Measurements from ENCODE around the gene IL12A.

IL12A gene

DNA sequence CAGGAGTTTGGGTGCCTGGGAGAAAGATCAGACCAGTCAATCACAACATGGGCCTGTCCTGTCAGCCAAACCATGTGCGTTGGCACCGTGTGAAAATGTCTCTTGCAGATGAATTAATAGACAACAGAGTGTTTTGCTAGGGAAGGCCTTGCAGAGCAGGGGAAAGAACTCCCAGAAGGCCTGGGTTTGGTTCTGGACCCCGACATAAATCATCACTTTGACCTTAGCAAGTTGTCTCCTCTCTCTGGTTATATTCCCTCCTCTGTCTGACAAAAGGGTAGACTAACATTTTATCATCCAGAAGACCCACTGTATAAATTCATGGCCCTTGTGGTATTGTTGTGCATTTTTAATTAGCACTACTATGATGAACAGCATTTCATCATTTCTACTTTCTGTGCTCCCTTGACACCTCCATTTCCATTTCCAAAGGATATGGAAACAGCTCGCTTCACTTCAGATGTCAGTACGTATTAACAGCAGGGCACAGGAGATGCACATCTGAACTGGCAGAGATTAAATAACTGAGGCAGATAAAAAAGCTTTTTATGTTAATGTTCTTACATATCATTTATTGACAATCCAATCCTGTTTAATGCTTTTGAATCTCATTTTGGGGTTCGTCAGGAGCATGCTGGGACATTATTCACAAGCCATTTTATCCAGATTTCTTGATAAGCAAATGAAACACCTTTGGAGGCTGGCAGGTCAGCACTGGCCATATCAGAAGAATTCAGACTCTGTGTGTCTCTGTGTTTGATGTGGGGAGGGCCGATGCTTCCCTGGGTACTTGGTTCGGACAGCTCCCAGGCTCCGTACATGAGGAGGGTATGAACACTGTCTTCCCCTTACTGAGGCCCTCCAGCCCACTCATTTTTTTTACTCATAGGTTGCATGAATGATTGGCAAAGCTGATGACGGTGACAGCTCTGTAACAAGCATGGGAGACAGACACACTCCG, 28.2 kb upstream of the IL12A start:
- H3K27me3 ChIP-seq (replicated peaks; ENCODE audit: control insufficient read depth, insufficient read depth, low read length, poor library complexity, severe bottlenecking): no peaks in the 10 kb centered on the region

DNA sequence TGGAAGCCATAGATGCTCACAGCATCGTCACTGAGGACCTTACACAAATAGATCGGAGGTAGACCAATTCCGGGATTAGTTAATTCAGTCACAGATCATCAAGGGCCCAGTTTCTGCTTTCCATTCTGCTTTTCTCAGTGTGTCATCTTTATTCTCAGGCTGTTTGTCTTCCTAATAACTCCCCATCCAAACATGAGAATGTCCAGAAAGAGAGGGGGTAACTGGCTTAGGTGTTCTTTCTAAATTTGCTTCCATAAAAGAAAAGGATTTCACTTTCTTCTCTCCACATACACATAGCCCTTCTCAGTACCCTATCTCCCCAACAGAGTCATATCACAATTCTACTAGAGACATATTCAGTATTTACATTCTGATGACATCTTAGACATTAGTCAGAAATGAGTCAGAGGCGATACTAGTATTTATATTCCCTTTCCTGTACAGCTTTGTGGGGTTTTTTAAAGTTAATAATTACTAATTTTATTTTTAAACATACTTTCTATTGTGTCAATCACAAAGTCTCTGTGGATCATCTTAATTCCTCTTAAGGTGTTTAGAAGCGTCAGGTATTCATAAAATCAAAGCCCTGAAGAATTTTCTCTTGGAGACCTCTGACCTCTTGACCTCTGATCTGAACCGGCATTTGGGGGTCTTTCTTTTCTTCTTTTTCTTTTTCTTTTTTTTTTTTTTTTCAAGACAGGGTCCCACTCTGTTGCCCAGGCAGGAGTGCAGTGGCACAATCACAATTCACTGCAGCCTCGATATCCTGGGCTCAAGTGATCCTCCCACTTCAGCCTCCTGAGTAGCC, 24.3 kb upstream of the IL12A start:
- Histone ChIP-seq H3K27me3 (replicated peaks; ENCODE audit: control insufficient read depth, insufficient read depth, low read length, poor library complexity, severe bottlenecking) (no peaks in the 10 kb centered on the region), H3K36me3 (ENCODE audit: control insufficient read depth, insufficient read depth, low read length) (no peaks in the 10 kb centered on the region), H3K4me3 (ENCODE audit: insufficient read depth, low read depth, low read length, poor library complexity, severe bottlenecking) (no peak overlapping the region), H3K27ac (ENCODE audit: insufficient read depth, low read length, poor library complexity, severe bottlenecking) (no peak overlapping the region), H3K4me1 (ENCODE audit: control insufficient read depth, insufficient read depth, low read length, poor library complexity, severe bottlenecking) (no peaks in the 10 kb centered on the region), H3K9me3 (ENCODE audit: control insufficient read depth, low read length) (no peaks in the 10 kb centered on the region)
- no peak for DNase-seq

More for the DNA sequence above, 28.2 kb upstream of the IL12A start:
- H3K9me3 ChIP-seq (ENCODE audit: control insufficient read depth, low read length): no peaks in the 10 kb centered on the region
- no peak overlapping the region for H3K4me3 ChIP-seq (ENCODE audit: insufficient read depth, low read depth, low read length, poor library complexity, severe bottlenecking)
- no peaks in the 10 kb centered on the region for H3K36me3 ChIP-seq (ENCODE audit: control insufficient read depth, insufficient read depth, low read length)
- no peak for DNase-seq
- H3K4me1 ChIP-seq (ENCODE audit: control insufficient read depth, insufficient read depth, low read length, poor library complexity, severe bottlenecking): no peaks in the 10 kb centered on the region
- H3K27ac ChIP-seq (ENCODE audit: insufficient read depth, low read length, poor library complexity, severe bottlenecking): no peak overlapping the region

DNA sequence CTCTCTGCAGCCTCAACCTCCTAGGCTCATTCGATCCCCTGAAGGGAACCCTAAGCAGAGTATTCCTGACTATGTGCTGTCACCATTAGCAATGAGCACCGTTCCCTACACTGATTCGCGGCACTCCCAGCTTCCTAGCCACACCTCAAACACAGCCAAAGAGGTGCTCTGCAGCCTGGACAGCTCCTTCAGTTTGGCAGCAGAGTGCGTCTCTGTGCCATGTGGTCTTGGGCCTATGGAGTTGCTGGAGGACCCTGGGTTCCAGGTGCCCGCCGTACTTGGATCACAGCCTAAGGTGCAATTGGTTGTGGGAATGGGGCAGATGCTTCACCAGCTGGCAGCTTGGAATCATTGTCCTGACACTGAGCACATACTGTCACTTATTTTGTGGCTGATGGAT, 17.3 kb upstream of the IL12A start:
- no peaks in the 10 kb centered on the region for H3K9me3 ChIP-seq (ENCODE audit: control insufficient read depth, low read length)
- H3K27me3 ChIP-seq (replicated peaks; ENCODE audit: control insufficient read depth, insufficient read depth, low read length, poor library complexity, severe bottlenecking): no peaks in the 10 kb centered on the region
- no peak overlapping the region for H3K27ac ChIP-seq (ENCODE audit: insufficient read depth, low read length, poor library complexity, severe bottlenecking)
- DNase-seq: no peak
- no peaks in the 10 kb centered on the region for H3K36me3 ChIP-seq (ENCODE audit: control insufficient read depth, insufficient read depth, low read length)
- no peaks in the 10 kb centered on the region for H3K4me1 ChIP-seq (ENCODE audit: control insufficient read depth, insufficient read depth, low read length, poor library complexity, severe bottlenecking)
- no peak overlapping the region for H3K4me3 ChIP-seq (ENCODE audit: insufficient read depth, low read depth, low read length, poor library complexity, severe bottlenecking)

DNA sequence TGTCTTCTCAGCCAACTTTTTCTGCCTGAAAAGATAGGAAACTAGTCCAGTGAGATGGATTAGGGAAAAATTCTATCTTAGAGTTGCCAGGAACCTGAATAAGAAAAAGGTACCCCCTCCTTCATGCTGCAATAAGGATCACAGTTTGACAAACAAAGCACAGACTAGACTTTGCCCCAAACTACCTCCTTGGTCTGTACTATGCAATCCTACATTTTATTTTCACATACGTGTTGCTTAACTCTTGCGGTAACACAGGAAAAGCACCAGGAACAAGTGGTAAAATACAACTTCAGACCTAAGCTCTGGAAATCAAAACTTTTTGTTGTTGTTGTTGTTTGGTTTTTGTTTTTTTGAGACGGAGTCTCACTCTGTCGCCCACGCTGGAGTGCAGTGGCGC, 11.3 kb upstream of the IL12A start:
- no peak overlapping the region for H3K27ac ChIP-seq (ENCODE audit: insufficient read depth, low read length, poor library complexity, severe bottlenecking)
- no peak for DNase-seq

DNA sequence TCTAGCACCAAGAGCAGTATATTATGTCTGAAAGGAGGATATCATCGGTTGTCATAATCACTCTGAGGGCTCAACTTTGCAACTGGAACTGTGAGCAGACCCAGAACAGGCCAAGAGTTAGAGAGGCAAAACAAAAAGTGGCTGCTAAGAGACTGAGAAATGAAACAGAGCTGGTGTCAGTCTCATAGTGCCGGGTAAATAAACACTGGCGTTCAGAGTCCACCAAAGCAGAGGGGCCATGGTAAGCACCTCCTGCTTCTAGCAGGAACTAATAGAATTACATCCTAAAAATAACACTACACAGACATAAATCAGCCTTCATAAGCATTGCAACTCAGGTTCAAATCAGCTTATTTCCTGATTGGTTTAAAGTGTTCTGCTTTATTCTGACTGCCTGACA, 10.3 kb upstream of the IL12A start:
- no peak for DNase-seq
- H3K4me1 ChIP-seq (ENCODE audit: control insufficient read depth, insufficient read depth, low read length, poor library complexity, severe bottlenecking): no peaks in the 10 kb centered on the region
- H3K36me3 ChIP-seq (ENCODE audit: control insufficient read depth, insufficient read depth, low read length): no peaks in the 10 kb centered on the region
- no peak overlapping the region for H3K4me3 ChIP-seq (ENCODE audit: insufficient read depth, low read depth, low read length, poor library complexity, severe bottlenecking)
- H3K27me3 ChIP-seq (replicated peaks; ENCODE audit: control insufficient read depth, insufficient read depth, low read length, poor library complexity, severe bottlenecking): no peaks in the 10 kb centered on the region
- H3K9me3 ChIP-seq (ENCODE audit: control insufficient read depth, low read length): no peaks in the 10 kb centered on the region
- no peak overlapping the region for H3K27ac ChIP-seq (ENCODE audit: insufficient read depth, low read length, poor library complexity, severe bottlenecking)

More for the DNA sequence above, 11.3 kb upstream of the IL12A start:
- H3K9me3 ChIP-seq (ENCODE audit: control insufficient read depth, low read length): no peaks in the 10 kb centered on the region
- H3K36me3 ChIP-seq (ENCODE audit: control insufficient read depth, insufficient read depth, low read length): no peaks in the 10 kb centered on the region
- H3K4me3 ChIP-seq (ENCODE audit: insufficient read depth, low read depth, low read length, poor library complexity, severe bottlenecking): no peak overlapping the region
- no peaks in the 10 kb centered on the region for H3K27me3 ChIP-seq (replicated peaks; ENCODE audit: control insufficient read depth, insufficient read depth, low read length, poor library complexity, severe bottlenecking)
- H3K4me1 ChIP-seq (ENCODE audit: control insufficient read depth, insufficient read depth, low read length, poor library complexity, severe bottlenecking): no peaks in the 10 kb centered on the region

DNA sequence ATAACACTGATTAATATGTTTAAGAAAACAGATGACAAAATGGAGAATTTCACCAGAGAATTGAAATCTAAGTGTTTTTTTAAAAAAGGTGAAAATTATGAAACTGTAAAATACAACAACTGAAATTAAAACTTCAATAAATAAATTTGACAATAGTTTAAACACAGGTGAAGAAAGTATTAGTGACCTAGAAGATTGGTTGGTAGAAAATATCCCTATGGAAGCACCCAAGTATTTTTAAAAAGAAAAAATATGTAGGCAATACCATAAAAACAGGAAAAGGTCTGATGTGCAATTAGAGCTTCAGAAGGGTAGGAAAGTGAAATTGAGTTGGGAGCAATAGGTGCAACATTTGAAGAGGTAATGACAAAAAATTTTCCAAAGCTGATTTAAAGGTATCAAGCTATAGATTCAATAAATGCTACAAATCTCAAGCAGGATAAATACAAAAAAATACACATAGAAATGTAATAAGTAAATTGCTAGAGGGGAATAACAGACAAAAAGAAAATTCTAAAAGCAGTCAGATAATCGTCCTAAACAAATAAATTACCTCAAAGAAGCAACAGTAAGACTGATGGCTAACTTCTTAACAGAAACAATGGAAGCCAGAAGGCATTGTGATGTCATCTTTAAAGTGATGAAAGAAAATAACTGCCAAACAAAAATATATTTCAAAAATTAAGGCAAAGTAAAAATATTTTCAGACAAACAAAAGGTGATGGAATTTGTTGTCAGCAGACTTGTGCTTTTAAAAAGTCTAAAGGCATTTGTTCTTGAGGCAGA, 9.5 kb upstream of the IL12A start:
- H3K4me1 ChIP-seq (ENCODE audit: control insufficient read depth, insufficient read depth, low read length, poor library complexity, severe bottlenecking): no peaks in the 10 kb centered on the region
- no peak for DNase-seq
- H3K9me3 ChIP-seq (ENCODE audit: control insufficient read depth, low read length): no peaks in the 10 kb centered on the region
- H3K36me3 ChIP-seq (ENCODE audit: control insufficient read depth, insufficient read depth, low read length): no peaks in the 10 kb centered on the region
- H3K4me3 ChIP-seq (ENCODE audit: insufficient read depth, low read depth, low read length, poor library complexity, severe bottlenecking): no peak overlapping the region
- no peaks in the 10 kb centered on the region for H3K27me3 ChIP-seq (replicated peaks; ENCODE audit: control insufficient read depth, insufficient read depth, low read length, poor library complexity, severe bottlenecking)
- H3K27ac ChIP-seq (ENCODE audit: insufficient read depth, low read length, poor library complexity, severe bottlenecking): no peak overlapping the region

DNA sequence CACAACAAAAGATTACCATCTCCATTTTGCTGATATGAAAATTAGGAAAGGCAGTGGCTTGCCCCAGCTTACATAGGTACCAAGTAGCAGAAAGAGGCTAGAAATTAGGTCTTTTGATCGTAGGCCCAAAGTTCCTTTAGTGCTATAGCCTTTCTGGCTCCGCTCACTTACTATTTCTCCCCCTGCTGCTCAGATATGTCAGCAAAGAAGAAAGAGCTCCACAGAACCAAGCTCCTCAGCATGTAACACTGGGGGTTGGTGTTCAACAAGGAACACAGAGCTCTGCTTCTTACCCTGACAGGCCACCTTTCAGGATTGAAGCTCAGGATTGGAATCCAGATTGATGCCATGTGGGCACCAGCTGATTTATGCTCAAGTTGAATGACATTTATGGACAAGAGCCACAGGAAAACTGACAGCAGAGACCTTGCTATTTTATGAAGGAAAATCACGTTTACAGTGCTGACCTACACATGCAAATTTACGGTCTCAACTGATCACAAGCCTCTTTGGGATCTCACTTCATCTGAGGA, 6.1 kb upstream of the IL12A start:
- Histone ChIP-seq H3K4me1 (ENCODE audit: control insufficient read depth, insufficient read depth, low read length, poor library complexity, severe bottlenecking) (no peaks in the 10 kb centered on the region), H3K36me3 (ENCODE audit: control insufficient read depth, insufficient read depth, low read length) (no peaks in the 10 kb centered on the region)
- no peak for DNase-seq

DNA sequence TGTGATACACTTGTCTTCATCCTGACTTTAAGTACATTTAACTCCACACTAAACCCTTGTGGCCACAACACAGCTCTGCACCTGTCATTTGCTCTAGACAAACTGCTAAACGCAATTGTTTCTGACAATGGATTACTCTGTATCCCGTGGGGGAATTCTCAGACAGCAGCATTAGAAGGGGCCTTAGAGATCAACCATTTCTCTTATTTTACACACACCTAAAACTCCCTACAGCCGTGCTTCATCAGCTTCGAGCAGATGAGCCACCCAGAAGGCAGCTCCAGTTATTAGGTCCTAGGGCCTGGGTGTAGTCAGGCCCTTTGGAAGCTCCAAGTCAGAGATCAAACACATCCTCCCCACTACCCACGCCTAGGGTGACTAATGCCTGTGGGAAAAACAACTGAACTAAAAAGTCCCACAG, 1.3 kb upstream of the IL12A start:
- no peak overlapping the region for H3K27ac ChIP-seq (ENCODE audit: insufficient read depth, low read length, poor library complexity, severe bottlenecking)
- H3K27me3 ChIP-seq (replicated peaks; ENCODE audit: control insufficient read depth, insufficient read depth, low read length, poor library complexity, severe bottlenecking): no peaks in the 10 kb centered on the region
- no peak overlapping the region for H3K4me3 ChIP-seq (ENCODE audit: insufficient read depth, low read depth, low read length, poor library complexity, severe bottlenecking)
- no peaks in the 10 kb centered on the region for H3K9me3 ChIP-seq (ENCODE audit: control insufficient read depth, low read length)
- H3K4me1 ChIP-seq (ENCODE audit: control insufficient read depth, insufficient read depth, low read length, poor library complexity, severe bottlenecking): no peaks in the 10 kb centered on the region
- no peak for DNase-seq
- H3K36me3 ChIP-seq (ENCODE audit: control insufficient read depth, insufficient read depth, low read length): no peaks in the 10 kb centered on the region

More for the DNA sequence above, 6.1 kb upstream of the IL12A start:
- Histone ChIP-seq H3K9me3 (ENCODE audit: control insufficient read depth, low read length) (no peaks in the 10 kb centered on the region), H3K27me3 (replicated peaks; ENCODE audit: control insufficient read depth, insufficient read depth, low read length, poor library complexity, severe bottlenecking) (no peaks in the 10 kb centered on the region), H3K27ac (ENCODE audit: insufficient read depth, low read length, poor library complexity, severe bottlenecking) (no peak overlapping the region), H3K4me3 (ENCODE audit: insufficient read depth, low read depth, low read length, poor library complexity, severe bottlenecking) (no peak overlapping the region)

DNA sequence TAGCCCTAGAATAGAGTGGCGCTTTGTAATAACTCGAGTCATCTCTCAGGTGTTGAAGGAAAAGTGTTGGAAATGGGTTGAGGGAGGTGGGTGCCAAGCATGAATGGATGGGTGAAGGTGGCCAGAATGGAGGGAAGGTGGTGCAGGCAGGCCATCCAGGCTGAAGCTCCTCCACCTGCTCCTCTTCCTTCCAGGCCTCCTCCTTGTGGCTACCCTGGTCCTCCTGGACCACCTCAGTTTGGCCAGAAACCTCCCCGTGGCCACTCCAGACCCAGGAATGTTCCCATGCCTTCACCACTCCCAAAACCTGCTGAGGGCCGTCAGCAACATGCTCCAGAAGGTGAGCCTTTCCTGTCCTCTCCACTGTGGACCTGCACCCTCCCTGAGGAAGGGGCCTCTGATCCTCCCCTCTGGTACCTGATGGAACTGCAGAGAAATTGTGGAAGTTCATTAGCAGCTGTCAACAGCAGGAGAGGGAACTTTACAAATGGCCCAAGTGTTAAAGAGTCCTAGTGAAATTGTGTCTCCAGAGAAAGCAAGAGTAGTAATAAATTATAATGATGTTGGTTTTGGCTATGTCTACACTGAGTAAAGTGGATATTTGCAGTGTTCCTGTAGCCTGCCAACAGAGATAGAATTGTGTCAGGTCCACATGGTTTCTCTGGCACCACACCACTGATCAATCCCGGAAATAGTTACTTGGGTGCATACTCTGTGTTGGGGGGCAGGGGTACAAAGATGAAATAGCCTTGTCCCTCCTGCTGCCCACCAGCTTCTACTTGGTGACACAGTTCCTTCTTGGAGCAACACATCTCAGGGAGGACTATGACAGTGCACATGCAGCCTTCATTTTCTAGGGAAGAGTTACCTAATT, 1.6 kb downstream of the IL12A start:
- H3K27me3 ChIP-seq (replicated peaks; ENCODE audit: control insufficient read depth, insufficient read depth, low read length, poor library complexity, severe bottlenecking): no peaks in the 10 kb centered on the region
- H3K4me1 ChIP-seq (ENCODE audit: control insufficient read depth, insufficient read depth, low read length, poor library complexity, severe bottlenecking): no peaks in the 10 kb centered on the region
- H3K36me3 ChIP-seq (ENCODE audit: control insufficient read depth, insufficient read depth, low read length): no peaks in the 10 kb centered on the region
- H3K27ac ChIP-seq (ENCODE audit: insufficient read depth, low read length, poor library complexity, severe bottlenecking): no peak overlapping the region
- H3K9me3 ChIP-seq (ENCODE audit: control insufficient read depth, low read length): no peaks in the 10 kb centered on the region
- H3K4me3 ChIP-seq (ENCODE audit: insufficient read depth, low read depth, low read length, poor library complexity, severe bottlenecking): no peak overlapping the region
- DNase-seq: no peak
